ENCODE data around the gene MPRIP.

DNA sequence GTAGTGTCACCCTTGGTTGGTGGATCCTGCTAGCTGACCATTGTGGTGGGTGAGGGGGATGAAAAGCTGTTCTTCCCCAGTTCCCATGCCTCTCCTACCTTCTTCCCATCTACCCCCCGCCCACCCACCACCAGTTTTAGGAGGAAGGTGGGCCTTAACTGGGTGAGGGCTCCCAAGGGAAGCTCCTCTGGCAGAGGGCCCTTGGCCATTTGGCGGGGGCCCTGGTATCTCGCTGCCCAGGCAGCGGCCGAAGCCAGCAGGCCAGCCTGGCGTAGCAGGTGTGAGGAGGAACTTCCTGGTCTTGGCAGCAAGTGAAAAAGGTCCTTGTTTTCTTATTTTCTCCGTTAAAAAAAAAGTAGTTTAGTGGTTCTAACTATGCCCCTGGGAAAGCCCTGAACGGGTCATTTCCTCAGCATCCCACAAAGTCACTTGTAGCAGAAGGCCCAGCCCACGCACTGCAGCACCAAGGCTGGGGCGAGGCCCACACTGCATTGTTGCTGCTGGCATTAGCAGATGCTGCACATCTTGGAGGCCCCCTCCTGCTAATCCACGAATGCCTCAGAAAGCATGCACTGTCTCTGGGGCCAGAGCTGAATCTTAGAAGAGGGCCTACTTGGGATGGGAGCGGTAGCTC is 72.5 kb downstream of the MPRIP start:
- TF ChIP-seq, protein P1, sequence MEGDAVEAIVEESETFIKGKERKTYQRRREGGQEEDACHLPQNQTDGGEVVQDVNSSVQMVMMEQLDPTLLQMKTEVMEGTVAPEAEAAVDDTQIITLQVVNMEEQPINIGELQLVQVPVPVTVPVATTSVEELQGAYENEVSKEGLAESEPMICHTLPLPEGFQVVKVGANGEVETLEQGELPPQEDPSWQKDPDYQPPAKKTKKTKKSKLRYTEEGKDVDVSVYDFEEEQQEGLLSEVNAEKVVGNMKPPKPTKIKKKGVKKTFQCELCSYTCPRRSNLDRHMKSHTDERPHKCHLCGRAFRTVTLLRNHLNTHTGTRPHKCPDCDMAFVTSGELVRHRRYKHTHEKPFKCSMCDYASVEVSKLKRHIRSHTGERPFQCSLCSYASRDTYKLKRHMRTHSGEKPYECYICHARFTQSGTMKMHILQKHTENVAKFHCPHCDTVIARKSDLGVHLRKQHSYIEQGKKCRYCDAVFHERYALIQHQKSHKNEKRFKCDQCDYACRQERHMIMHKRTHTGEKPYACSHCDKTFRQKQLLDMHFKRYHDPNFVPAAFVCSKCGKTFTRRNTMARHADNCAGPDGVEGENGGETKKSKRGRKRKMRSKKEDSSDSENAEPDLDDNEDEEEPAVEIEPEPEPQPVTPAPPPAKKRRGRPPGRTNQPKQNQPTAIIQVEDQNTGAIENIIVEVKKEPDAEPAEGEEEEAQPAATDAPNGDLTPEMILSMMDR (IDR thresholded peaks at IDR 0.05): no peak
- TF ChIP-seq EZH2 (IDR thresholded peaks at IDR 0.05; ENCODE audit: borderline replicate concordance, insufficient read depth, low read depth, low read length, poor library complexity, severe bottlenecking): no peak
